CD14-positive monocyte (primary cell): ENCODE data around the gene SPRED2. TPM values are rescaled to one million over a fixed set of nuclear protein-coding genes. Genes with fewer than 3 reads are reported as not detected.

Experiments used
- DNase-seq, 3 donors: peaks; one replicate each; pipeline ENCODE4 v3.0.0-alpha.2; 2011 to 2022
- H2AFZ ChIP-seq: 2 replicates; pipeline ENCODE4 v1.6.0; 2012; ENCODE audit warnings: mild to moderate bottlenecking, low read depth, low read length, inconsistent platforms; ENCODE audit not compliant: insufficient read depth, poor library complexity, severe bottlenecking
- H3K27ac ChIP-seq, 2 donors: 1 replicate in 1 of 2; 2 replicates in 1 of 2; pipeline ENCODE4 v1.5.1; 2012 to 2013; ENCODE audit warnings: low read length in 2 of 2, control low read depth in 1 of 2, inconsistent platforms in 1 of 2, low read depth in 1 of 2, mild to moderate bottlenecking in 1 of 2
- H3K27me3 ChIP-seq, 2 donors: one replicate each; pipeline versions ENCODE4 v1.6.0 to v1.6.1; 2011 to 2013; ENCODE audit warnings: low read length in 2 of 2; ENCODE audit not compliant: control insufficient read depth in 2 of 2, insufficient read depth in 2 of 2
- H3K36me3 ChIP-seq, 2 donors: replicated peaks in 1 of 2; 1 replicate in 1 of 2; 2 replicates in 1 of 2; pipeline versions ENCODE4 v1.5.1 to v1.6.1; 2012 to 2013; ENCODE audit warnings: low read length in 2 of 2, control low read depth in 1 of 2, inconsistent platforms in 1 of 2, mild to moderate bottlenecking in 1 of 2; ENCODE audit not compliant: insufficient read depth in 2 of 2, control insufficient read depth in 1 of 2
- H3K4me1 ChIP-seq, 2 donors: 1 replicate in 1 of 2; 2 replicates in 1 of 2; pipeline versions ENCODE4 v1.5.1 to v1.6.1; 2012 to 2013; ENCODE audit warnings: low read length in 2 of 2, control low read depth in 1 of 2, inconsistent platforms in 1 of 2, mild to moderate bottlenecking in 1 of 2, moderate library complexity in 1 of 2; ENCODE audit not compliant: insufficient read depth in 2 of 2, control insufficient read depth in 1 of 2
- H3K4me2 ChIP-seq: replicated peaks from 2 replicates; pipeline ENCODE3; 2012; ENCODE audit warnings: low read length, moderate library complexity, mild to moderate bottlenecking; ENCODE audit not compliant: poor library complexity, severe bottlenecking; ENCODE audit errors: extremely low read depth
- H3K4me3 ChIP-seq, 3 experiments: fragments of 200-600 bp in 1 of 3; sonication (generic) in 1 of 3; replicated peaks in 1 of 3; 1 replicate in 2 of 3; 2 replicates in 1 of 3; pipeline ENCODE4 v1.5.1; 2011 to 2013; ENCODE audit warnings: low read length in 3 of 3, mild to moderate bottlenecking in 3 of 3, control low read depth in 2 of 3, low read depth in 2 of 3, inconsistent platforms in 1 of 3, moderate library complexity in 1 of 3
- H3K79me2 ChIP-seq: 2 replicates; pipeline ENCODE4 v1.6.0; 2012; ENCODE audit warnings: mild to moderate bottlenecking, control low read depth, inconsistent platforms, low read length, moderate library complexity; ENCODE audit not compliant: insufficient read depth
- H3K9ac ChIP-seq: 2 replicates; pipeline ENCODE4 v1.6.0; 2017; ENCODE audit warnings: low read length, mild to moderate bottlenecking; ENCODE audit not compliant: insufficient read depth, poor library complexity, severe bottlenecking
- H3K9me3 ChIP-seq, 2 donors: replicated peaks in 1 of 2; 1 replicate in 1 of 2; 2 replicates in 1 of 2; pipeline versions ENCODE4 v1.5.1 to v1.6.1; 2012 to 2013; ENCODE audit warnings: low read length in 2 of 2, control low read depth in 1 of 2; ENCODE audit not compliant: control insufficient read depth in 1 of 2, insufficient read depth in 1 of 2
- H4K20me1 ChIP-seq: 2 replicates; pipeline ENCODE4 v1.6.0; 2012; ENCODE audit warnings: mild to moderate bottlenecking, low read length, control low read depth, moderate library complexity; ENCODE audit not compliant: insufficient read depth
- H3K27ac Mint-ChIP-seq, 7 donors: one replicate each; pipeline ENCODE4 v1.8.0; 2020; ENCODE audit warnings: mild to moderate bottlenecking in 7 of 7, mixed read lengths in 7 of 7, moderate library complexity in 6 of 7, inconsistent platforms in 2 of 7
- H3K27me3 Mint-ChIP-seq, 3 donors: one replicate each; pipeline ENCODE4 v1.8.0; 2021 to 2022; ENCODE audit warnings: low read depth in 3 of 3, mild to moderate bottlenecking in 3 of 3, mixed read lengths in 3 of 3, moderate library complexity in 3 of 3, inconsistent platforms in 1 of 3
- H3K36me3 Mint-ChIP-seq, 2 donors: one replicate each; pipeline ENCODE4 v1.8.0; 2020; ENCODE audit warnings: mixed read lengths in 2 of 2, inconsistent platforms in 1 of 2, mild to moderate bottlenecking in 1 of 2
- H3K4me1 Mint-ChIP-seq: one replicate; pipeline ENCODE4 v1.8.0; 2020; ENCODE audit warnings: mild to moderate bottlenecking, mixed read lengths
- H3K4me3 Mint-ChIP-seq, 2 donors: one replicate each; pipeline ENCODE4 v1.8.0; 2020; ENCODE audit warnings: mild to moderate bottlenecking in 2 of 2, mixed read lengths in 2 of 2, moderate library complexity in 1 of 2
- H3K9me3 Mint-ChIP-seq, 7 donors: one replicate each; pipeline ENCODE4 v1.8.0; 2020 to 2022; ENCODE audit warnings: mixed read lengths in 7 of 7, mild to moderate bottlenecking in 6 of 7, moderate library complexity in 6 of 7, inconsistent platforms in 2 of 7
- WGBS: methylation state at CpG from one replicate; pipeline ENCODE4 v1.1.5; 2013; ENCODE audit warnings: missing lambda C conversion rate; ENCODE audit not compliant: insufficient coverage; 5-methylcytosine and 5-hydroxymethylcytosine counted together
- intact Hi-C, 2 donors: fragments of 100-400 bp; cut with micrococcal nuclease; formaldehyde crosslinking; loops; one replicate each; pipeline versions ENCODE4 v1.15.0 to v1.15.1; 2023
- polyA plus RNA-seq, 3 donors: library from polyadenylated mRNA; depleted of rRNA in 1 of 3; unstranded in 2 of 3; stranded (reverse) in 1 of 3; fragments of 300-500 nt in 2 of 3; fragments of >200 nt in 1 of 3; fragmentation: Illumina TruSeq in 2 of 3; gene quantifications; 1 replicate in 2 of 3; 2 replicates in 1 of 3; pipeline ENCODE4 v1.2.3, GENCODE V29; 2012 to 2021
- TF ChIP-seq, protein P1 (sequence below): fragments of 200-600 bp; IDR thresholded peaks from one replicate; pipeline ENCODE4 v1.8.0; 2022; ENCODE audit warnings: antibody characterized with exemption, mild to moderate bottlenecking

SPRED2 gene
- polyA plus RNA-seq, 3 donors: 0.20 to 2.0 (median 0.33) TPM

DNA sequence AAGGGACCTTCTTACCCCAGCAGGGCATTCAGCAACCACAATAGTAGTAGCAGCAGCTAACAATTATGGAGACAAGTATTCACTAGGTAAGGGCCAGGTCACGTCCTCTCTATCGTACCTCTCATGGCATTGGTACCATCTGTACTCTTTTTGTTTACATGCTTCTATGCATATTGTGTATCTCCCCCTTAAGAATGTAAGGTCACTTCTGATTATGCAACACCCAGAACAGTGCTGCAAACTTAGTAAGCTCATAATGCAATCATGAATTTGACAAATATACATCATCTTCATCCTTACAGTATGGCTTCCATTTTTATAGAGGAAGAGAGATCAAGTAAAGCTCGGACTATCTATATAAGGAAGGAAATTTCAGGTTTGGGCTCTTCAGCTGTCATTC lies 46.1 kb downstream of the SPRED2 start:
- no CpG with 5 or more reads among the region's 3 CpGs for WGBS
- no peak overlapping the region for H3K4me2 ChIP-seq
- peaks cover 70% of the 10 kb centered on the region for H3K4me1 Mint-ChIP-seq

DNA sequence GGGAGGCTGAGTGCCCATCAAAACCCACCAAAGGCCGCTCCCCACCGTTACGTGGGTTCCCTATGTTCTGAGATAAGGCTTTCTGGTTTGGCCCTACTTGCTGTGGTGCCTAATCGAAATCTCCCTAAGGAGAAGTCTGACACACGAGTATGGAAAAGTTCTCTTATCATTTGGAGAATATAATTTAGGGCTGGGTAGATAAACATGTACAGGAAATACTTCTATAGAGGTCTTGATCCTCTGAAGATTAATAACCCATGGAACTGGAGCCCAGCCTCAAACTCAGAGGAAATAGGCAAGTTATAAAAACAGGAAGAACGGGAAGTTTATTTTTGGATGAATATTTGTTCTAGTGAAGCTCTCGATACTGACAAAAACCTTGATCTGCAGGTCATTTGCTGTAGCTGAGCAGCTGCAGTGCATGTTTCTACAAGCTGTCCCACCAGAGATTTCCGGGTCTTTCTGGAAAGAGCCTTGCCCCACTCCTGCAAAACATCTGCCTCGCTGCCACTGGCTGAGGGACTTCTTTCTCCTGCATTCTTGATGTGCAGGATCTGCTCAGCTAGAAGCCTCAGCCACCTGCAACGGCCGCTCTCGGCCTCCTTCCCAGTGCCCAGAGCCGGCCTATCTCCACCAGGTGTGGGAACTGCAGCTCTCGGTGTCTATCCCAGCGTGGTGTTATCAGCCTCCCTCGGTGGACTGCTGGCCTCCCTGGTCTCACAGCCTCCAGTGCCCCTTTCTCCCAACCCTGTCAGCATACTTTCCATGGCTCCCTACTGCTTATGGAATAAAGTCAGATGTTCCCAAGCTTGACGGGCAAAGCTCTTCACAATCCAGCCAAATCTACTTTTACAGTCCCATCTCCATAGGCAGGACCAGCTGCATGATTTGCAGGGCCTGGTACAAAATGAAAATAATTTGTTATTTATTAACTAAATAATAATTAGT lies 48.6 kb downstream of the SPRED2 start:
- H3K9me3 Mint-ChIP-seq: no peaks in the 10 kb centered on the region
- Histone ChIP-seq H3K27me3 (no peaks in the 10 kb centered on the region), H3K4me3 (peak overlapping the region in 1 of 3 experiments; percentile 59), H2AFZ (peak overlapping the region; percentile 71), H3K4me2 (peak overlapping the region; percentile 63), H4K20me1 (no peaks in the 10 kb centered on the region), H3K4me1 (peaks cover 41 to 46% of the 10 kb centered on the region in 2 donors), H3K9ac (no peak overlapping the region), H3K36me3 (no peaks in the 10 kb centered on the region), H3K27ac (no peak overlapping the region), H3K79me2 (peaks cover 6% of the 10 kb centered on the region), H3K9me3 (no peaks in the 10 kb centered on the region)
- intact Hi-C loops: loop anchor here in 1 of 2 donors (5.0 kb wide), 1 partner anchor 33 kb away; no protein-coding TSS in a partner anchor
- DNase-seq: no peak
- peaks cover 62% of the 10 kb centered on the region for H3K4me1 Mint-ChIP-seq
- WGBS: 43% methylated on average over 10 of the region's 17 CpGs
- H3K27me3 Mint-ChIP-seq: peaks cover 0 to 6% (median 2%) of the 10 kb centered on the region in 3 donors
- H3K4me3 Mint-ChIP-seq: no peak overlapping the region
- H3K27ac Mint-ChIP-seq: no peak overlapping the region
- peaks cover 0 to 1% of the 10 kb centered on the region in 2 donors for H3K36me3 Mint-ChIP-seq
- TF ChIP-seq, protein P1, sequence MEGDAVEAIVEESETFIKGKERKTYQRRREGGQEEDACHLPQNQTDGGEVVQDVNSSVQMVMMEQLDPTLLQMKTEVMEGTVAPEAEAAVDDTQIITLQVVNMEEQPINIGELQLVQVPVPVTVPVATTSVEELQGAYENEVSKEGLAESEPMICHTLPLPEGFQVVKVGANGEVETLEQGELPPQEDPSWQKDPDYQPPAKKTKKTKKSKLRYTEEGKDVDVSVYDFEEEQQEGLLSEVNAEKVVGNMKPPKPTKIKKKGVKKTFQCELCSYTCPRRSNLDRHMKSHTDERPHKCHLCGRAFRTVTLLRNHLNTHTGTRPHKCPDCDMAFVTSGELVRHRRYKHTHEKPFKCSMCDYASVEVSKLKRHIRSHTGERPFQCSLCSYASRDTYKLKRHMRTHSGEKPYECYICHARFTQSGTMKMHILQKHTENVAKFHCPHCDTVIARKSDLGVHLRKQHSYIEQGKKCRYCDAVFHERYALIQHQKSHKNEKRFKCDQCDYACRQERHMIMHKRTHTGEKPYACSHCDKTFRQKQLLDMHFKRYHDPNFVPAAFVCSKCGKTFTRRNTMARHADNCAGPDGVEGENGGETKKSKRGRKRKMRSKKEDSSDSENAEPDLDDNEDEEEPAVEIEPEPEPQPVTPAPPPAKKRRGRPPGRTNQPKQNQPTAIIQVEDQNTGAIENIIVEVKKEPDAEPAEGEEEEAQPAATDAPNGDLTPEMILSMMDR: no peak

More for the DNA sequence above, 46.1 kb downstream of the SPRED2 start:
- Mint-ChIP-seq H3K27me3 (peaks cover 0 to 9% (median 6%) of the 10 kb centered on the region in 3 donors), H3K4me3 (no peak overlapping the region), H3K27ac (no peak overlapping the region), H3K36me3 (peaks cover 0 to 1% of the 10 kb centered on the region in 2 donors), H3K9me3 (no peaks in the 10 kb centered on the region)
- intact Hi-C loops: no loop called here
- Histone ChIP-seq H3K27me3 (no peaks in the 10 kb centered on the region), H3K4me3 (no peak overlapping the region), H4K20me1 (no peaks in the 10 kb centered on the region), H3K9me3 (no peaks in the 10 kb centered on the region), H2AFZ (no peak overlapping the region), H3K9ac (no peak overlapping the region), H3K27ac (no peak overlapping the region), H3K4me1 (peaks cover 37 to 47% of the 10 kb centered on the region in 2 donors), H3K36me3 (no peaks in the 10 kb centered on the region), H3K79me2 (peaks cover 6% of the 10 kb centered on the region)
- no peak for DNase-seq
- TF ChIP-seq, protein P1: no peak
